GM19099 (cell line): Measurements from ENCODE around the gene SLC16A12.

Experiments
- POLR2A ChIP-seq: IDR thresholded peaks from 3 replicates; pipeline ENCODE4 v1.6.1; 2011; ENCODE audit warnings: low read depth; ENCODE audit not compliant: insufficient read length; ENCODE audit errors: extremely low read depth

Gene SLC16A12

DNA sequence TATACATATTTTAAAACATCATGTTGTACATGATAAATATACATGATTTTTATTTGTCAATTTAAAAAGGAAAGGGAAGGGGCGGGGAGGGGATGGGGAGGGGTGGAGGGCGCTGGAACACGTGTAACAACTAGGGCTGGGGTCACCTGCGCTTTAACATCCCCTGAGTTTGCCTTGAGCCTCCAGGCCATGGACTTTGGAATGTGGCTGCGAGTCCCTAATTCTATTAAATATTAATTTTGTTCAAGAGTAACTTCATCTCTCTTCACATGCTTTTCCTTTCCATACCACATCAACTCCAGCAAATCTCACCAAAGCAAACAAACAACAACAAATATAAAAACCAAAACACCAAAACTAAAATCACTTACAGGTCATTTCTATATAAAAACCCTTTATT, 110.4 kb downstream of the SLC16A12 start:
- TF ChIP-seq POLR2A, result no peak

DNA sequence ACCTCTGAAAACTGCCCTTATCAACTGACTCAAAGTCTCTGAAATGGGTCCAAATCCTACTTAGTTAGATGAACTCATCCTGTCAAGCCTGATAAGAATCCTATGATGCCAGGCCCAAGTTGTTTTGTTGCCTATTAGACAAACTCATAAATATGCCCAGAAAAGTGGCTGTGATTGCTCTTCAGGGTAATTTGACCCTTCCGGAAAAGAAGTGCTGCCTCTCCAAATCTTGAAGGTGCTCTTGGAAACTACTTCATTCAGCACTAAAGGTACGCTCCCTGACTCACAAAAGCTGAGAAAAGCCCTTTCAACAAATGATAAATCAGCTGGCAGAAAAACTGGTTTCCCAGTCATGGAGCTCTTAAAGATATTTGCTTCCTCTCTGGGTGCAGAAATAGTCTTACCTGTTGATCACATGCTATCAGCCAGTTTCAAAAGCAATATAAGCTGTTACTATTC, 114.3 kb downstream of the SLC16A12 start:
- no peak for TF ChIP-seq POLR2A

DNA sequence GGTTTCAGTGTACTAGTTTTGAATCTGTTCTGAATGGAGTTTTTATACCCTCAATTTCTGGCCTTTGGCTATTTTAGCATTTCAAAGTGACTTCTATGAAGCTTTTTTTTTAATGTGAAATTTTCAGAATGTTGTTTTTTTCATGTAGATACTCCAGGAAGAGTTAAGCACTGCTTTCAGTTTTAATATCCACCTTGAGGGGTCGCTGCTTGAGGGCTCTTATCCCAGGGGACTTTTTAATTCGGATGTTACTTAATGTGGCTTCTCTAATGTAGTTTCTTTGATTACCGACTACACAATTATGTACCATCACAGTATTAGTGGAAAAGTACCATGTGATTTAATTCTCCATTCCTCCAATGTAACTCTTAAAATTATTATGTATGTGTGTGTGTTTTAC, 115.8 kb downstream of the SLC16A12 start:
- no peak for TF ChIP-seq POLR2A

DNA sequence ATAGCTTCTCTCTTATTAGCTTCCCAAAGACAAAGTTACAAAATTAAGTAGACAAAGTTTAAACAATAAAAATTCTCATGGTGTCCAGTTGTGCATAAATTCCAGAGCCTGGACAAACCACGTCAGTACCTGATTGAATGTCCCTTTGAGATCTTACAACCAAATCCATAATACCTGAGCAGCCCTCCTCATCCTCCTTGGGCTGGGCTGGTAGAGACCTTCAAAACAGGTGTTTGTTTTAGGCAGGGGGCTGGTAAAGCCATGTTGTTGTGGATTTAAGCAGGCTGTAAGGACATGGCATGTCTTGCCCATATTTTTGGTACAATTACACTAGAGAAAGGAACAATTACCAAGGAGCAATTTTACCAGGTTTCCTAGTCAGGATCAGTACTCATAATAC, 118.9 kb downstream of the SLC16A12 start:
- TF ChIP-seq POLR2A, result no peak

DNA sequence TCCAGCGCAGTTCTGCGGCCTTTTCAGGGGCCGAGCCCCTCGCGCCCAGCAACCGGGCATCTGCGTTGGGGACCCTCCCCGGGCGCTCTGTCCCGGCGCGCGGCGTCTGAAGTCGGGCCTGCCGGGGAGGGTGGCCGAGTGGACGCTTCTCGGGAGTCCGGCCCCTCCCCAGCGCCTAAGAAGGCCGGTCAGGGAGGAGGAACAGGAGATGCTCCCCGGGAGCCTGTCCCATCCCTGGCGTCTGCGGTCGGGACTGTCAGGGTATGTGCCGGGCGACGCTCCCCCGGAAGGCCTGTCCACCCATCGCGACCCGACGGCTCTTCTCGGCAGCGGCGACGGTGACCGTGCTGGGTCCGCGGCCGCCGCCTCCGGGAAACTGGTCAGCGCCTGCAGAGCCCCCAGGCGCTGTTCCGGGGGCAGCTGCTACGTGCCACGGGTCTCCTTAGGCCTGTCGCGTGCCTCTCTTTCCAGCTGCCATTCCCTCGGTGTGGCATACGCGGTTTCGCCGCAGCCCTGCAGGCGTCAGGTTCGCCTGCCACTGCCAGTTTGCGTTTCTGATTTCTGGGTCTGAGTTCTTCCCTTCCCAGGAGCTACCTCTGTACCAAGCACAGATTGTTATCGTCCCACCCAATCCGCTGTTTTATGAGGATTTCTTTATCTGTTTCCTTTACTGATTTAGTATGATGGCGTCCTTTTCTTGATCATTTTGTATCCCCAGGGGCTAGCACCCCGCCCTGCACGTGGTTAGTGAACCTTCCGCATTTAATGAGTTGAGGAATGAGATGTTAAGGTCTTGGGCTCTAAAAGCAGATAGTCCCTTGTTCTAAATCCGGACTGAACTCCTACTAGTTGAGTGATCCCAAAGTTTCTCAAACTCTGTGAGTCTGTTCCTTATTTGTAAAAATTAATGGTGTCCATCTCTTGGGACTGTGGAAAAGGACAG, 120.2 kb downstream of the SLC16A12 start:
- no peak for TF ChIP-seq POLR2A

DNA sequence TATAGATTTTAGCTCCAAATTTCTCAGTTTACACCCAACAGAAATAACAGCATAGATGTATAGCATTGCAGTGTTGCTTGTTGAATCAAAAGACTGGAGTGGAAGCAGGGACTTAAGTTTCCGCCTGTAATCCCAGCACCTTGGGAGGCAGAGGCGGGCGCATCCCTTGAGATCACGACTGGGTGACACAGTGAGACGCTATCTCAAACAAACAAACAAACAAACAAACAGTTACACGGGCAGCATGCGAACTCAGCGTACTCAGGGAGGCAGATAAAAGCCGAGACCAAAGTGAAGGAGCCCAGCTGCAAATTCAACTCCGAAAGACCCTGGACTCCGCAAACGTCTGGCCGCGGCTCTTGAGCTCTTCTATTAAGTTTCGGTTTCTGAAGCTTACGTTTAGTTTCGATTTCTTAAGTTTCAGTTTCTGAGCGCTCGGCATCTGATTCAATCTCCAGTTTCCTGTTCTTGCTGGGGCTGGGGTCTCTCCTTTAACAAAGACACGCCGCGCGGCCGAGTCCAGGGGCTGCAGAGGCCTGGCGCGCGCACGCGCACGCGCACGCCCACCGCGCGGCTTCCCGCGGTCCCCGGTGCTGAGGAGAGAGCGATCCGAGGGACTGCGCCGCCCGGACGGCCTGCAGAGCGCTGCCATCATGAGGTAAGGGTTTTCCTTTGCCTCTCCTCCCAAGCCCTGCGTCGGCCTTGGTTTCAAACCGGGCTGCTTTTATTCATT, 121.1 kb downstream of the SLC16A12 start, which contains the start of gene IFIT5:
Gene IFIT5 (plus strand): TSS at position 423 of the 733 bp plus-strand sequence. CDS start 231 bp downstream, at position 654.
- peak; percentile 72 for TF ChIP-seq POLR2A

DNA sequence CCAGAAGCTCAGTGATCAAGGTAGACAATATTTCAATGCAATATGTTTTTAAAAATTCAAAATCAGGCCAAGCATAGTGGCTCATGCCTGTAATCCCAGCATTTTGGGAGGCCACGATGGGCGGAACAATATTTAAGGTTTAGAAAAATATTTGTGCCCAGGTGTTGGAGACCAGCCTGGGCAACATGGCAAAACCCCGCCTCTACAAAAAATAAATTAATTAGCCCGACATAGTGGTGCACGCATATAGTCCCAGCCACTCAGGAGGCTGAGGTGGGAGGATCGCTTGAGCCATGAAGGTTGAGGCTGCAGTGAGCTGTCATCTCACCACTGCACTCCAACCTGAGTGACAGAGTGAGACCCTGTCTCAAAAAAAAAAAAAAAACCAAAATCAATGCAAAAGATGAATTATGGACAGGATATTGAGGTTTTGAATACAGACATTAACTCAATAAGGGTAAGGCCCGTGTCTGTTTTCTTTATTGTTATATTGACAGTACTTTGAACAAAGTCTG, 121.9 kb downstream of the SLC16A12 start:
- TF ChIP-seq POLR2A, result no peak

DNA sequence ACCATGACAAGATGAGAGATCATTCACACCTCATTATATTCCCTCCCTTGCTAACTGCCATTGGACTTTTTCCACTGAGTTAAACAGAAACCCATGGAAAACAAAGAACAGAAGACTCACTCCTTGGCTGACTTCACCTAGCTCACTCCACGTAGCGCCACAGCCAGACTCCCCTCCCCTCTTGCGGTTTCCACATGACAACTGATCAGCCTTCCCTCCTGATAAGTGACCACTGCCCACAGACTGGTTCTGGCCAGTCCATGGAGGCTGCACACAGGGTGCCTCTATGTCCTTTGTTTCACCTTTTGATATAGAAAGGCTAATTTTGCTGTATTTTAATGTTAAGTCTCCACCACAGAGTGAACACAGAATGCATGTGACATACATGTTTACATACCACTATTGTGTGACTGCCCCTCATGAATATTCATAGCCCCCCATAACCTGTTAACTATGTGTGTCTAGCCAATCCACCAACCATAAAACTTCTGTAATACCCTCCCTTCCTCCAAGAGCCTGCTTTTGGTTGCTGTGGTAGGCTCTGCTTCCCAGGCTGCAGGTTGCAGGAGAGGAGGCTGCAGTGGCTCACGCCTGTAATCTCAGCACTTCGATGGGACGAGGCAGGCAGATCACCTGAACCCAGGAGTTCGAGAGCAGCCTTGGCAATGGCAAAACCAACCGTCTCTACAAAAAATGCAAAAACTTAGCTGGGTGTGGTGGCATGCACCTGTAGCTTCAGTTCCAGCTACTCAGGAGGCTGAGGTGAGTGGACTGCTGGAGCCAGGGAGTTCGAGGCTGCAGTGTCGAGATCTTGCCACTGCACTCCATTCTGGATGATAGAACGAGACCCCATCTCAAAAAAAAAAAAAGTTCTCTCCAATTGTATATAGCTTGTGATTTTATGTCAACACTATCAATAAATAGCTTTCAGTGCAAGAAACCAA, 131.0 kb downstream of the SLC16A12 start:
- TF ChIP-seq POLR2A, result no peak

DNA sequence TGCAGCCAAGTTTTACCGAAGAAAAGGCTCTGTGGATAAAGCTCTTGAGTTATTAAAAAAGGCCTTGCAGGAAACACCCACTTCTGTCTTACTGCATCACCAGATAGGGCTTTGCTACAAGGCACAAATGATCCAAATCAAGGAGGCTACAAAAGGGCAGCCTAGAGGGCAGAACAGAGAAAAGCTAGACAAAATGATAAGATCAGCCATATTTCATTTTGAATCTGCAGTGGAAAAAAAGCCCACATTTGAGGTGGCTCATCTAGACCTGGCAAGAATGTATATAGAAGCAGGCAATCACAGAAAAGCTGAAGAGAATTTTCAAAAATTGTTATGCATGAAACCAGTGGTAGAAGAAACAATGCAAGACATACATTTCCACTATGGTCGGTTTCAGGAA, 132.4 kb downstream of the SLC16A12 start:
- no peak for TF ChIP-seq POLR2A

DNA sequence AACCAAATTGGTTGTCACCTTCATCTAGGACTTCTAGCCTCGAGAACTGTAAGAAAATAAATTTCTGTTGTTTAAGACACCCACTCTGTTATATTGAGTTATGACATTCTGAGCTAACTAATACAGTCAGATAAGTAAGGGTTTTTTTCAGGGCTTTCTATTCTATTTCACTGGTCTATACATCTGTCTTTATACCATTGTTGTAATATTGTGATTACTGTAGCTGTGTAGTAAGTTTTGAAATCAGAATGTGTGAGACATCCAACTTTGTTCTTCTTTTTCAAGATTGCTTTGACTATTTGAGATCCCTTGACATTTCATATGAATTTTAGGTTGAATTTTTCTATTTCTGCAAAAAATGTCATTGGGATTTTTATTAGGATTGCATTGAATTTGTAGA, 135.4 kb downstream of the SLC16A12 start:
- TF ChIP-seq POLR2A, result no peak

DNA sequence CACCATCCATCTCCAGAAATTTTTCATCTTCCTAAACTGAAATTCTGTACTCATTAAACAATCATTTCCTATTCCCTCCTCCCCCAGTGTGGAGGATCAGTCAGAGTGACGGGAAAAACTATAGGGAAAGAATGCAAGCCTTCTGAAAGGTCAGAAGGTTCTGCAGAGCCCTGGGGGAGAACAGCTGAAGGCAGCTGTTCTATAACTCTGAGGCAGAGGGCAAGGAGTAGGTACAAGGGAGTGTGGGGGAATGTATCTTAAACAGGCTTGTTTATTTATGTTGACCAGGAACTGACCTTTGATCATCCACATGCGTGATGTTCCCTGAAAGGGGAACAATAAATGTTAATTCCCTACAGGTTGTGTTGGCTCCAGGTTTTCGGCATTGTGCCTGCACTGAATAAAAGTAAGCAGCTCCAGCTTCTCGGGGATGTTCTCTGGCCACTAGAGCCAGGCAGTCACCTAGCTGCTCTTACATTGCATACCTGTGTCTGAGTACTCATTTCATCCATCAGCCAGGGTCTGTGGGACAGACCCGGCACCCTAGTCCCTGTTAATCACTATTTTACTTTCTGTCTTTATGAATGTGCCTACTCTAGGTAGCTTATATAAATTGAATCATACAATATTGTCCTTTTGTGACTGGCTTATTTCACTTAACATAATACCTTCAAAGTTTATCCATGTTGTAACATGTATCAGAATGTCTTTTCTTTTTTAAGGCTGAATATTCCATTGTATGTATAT, 137.2 kb downstream of the SLC16A12 start:
- TF ChIP-seq POLR2A, result no peak

DNA sequence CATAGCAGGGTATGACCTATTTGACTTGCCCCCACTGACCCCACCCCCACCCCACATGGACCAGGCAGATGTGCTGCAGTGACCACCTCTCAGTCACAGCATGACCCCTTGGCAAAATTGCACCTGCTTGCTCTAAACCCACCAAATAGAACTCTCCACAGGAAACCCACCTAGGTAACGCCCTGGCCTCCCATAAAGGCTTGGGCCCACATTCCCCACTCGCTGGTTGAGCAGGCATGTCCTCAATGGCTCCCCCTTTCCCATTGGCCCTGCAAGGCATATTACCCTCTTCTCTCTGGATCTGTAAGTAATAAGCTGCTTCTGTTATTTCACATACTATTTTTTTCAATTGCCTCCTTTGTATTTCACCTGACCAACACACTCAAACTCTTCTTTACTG, 140.3 kb downstream of the SLC16A12 start:
- TF ChIP-seq POLR2A, result no peak

DNA sequence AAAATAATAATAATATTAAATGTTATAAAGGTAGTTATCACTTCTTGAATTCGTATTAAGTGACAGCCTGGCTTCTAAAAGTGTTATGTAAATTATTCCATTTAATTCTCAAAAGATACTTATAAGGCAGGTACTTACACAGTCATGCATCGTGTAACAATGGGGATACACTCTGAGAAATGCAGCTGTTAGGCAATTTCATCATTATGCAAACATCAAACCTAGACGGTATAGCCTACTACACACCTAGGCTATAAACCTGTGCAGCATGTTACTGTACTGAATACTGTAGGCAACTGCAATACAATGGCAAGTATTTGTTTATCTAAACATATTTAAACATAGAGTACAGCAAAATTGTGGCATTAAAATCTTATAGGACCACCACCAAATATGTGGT, 141.5 kb downstream of the SLC16A12 start:
- no peak for TF ChIP-seq POLR2A

DNA sequence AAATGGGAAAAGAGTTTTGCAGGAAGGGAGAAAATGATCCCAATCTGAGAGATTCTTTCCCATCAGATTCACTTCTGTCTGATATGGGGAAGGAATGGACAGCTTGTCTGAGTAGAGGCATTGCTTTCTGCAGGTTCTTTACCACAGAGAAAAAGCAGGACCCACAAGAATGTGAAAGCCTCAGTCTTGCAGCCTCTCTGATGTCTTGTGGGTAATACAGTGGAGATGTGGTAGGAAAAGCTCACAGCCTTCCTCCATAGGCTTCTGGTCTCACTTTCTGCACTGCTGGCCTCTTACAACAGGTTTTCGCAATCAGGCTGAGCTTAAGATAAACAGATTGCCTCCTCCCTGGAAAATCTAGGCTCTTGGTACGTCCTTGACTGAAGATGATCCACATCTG, 142.4 kb downstream of the SLC16A12 start:
- TF ChIP-seq POLR2A, result no peak
